GM18909 (cell line): ENCODE results near the gene MYBPC3.

ENCODE experiments used
- ATAC-seq: cut with Tn5 transposase; IDR thresholded peaks from one replicate; pipeline ENCODE4 v1.9.1; 2021; ENCODE audit warnings: mild to moderate bottlenecking; ENCODE audit not compliant: unreplicated experiment, poor library complexity

Gene MYBPC3

DNA sequence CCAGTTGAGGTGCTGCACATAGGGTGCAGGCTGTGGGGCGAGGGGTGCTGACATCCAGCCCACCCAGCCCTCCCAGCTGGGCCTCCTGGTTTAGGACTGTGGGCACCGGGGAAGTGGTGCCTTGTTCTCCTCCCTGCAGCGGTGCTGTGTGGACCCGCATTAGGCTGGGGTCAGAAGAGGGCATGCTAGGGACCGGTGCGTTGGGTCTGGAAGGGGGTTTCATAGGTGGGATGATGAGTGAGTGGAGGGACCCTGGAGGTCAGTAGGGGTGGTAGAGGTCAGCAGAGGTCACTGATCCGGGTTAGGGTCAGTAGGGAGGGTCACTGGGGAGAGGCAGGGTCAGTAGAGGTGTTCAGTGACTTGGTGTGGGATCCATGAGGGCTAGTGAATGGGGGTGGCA, 6.7 kb upstream of the MYBPC3 start:
- no peak for ATAC-seq

GRCh38 chr11:47358731-47359051, 6.2 kb upstream of the MYBPC3 start:
- no peak for ATAC-seq

DNA sequence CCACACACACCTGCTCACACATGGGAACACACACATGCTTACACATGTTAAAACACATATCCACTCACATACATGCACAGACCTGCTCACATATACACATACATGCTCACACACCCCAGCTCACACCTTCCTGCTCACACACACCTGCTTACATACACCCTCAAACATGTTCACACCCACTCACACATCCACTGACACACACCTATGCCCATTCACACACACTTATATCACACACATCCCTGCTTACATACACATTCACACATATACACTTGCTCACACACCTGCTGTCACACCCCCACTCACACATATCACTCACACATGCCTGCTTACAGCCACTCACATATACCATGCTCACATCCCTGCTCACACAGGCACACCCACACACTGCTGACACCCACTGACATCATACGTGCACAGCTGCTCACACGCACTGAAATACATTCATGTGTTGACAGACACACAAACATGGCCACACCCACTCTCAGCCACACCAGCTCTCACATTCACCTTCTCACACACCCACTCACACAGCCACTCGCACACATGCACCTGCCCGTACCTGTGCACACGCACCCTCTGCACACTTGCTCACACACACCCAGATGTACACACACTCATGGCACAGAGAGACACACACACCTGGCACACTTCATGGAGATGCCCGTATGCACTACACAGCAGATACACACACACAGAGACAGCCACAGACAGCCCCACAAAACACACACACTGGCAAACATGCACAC, 5.7 kb upstream of the MYBPC3 start:
- no peak for ATAC-seq

GRCh38 chr11:47356998-47357329, 4.5 kb upstream of the MYBPC3 start:
- ATAC-seq = no peak

- ATAC-seq = no peak
Measured at GRCh38 chr11:47356129-47356997, 3.9 kb upstream of the MYBPC3 start.

DNA sequence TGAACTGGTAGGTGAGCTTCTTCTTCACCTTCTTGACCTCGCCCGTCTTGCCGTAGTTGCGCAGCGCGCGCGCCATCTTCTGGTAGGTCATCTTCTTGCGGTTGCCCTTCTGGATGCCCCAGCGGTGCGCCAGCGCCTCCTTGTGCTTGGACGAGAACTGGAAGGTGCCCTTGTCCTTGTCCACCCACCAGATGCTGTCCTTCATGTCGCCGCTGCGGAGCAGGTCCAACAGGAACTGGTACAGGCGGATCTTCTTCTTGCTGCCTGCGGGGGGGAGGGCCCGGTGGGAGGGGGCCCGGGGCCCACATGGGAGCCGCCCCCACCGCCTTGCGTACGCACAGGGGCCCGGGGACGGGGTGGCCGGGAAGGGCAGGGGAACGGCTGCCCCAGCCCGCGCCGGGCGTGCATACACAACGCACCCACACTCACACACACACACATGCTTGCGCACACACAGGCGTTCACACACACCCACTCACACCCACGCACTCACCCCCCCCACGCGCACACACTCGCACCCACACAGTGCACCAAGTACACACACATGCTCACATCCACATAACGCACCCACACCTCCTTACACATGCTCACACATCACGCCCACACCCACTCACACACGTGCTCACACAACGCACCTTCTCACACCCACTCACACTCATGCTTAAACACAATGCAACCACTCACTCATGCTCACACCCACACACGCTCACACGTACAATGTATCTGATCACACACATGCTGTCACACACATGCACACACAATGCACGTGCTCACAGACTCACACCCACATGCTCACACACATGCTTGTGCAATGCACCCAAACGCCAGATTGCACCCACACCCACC, 3.0 kb upstream of the MYBPC3 start:
- no peak for ATAC-seq

DNA sequence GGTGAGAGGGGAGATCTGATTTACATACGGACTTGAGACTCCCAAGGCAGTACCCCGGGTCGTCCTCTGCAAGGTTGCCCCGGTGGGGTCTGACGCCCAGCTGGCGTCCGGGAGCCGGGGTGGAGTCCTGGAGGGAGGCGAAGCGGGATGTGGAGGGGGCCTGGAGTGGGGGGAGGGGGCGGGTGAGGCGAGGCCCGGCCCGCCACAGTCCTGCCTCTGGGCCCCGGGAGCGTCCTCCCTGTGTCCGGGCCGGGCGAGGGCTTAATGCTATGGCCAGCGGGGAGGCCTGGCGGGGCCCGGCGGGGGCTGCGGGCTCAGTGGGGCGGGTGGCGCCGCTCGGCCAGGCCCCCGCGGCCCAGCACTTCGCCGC, 2.4 kb upstream of the MYBPC3 start:
- no peak for ATAC-seq

DNA sequence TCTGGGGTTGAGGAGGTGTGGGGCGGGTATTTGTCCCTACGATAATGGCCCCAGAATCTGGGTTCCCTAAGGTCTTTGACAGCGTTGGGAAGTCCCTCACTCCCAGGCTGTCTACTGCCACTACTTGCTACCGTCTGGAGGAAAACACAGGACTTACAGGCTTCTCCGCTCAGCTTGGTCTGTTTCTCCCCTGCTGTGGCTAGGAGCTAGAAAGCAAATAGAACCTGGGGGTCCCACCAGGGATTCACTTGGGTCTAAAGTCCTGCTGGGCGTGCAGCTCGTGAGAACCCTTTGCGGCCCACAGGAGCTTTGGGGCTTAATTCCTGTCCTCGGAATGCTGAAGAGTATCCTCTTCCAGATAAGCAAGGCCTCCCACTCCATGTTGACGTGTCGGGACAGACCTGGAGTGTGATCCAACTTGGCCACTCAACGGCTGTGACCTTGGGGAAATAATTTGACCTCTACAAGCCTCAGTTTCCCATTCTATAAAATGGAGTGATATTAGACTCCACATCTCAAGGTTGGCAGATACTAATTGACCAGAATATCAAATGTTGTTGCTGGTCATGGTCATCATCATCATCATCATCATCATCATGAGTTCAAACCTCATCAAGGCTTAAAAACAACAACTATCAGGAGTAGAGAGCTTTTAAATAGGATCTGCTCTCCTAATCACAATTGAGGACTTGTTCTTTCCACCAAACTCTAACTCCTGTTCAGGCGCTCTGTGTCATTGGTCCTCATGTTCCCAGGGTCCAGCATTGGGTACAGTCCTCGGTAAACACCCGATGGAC, 1.7 kb upstream of the MYBPC3 start:
- ATAC-seq = no peak

GRCh38 chr11:47351156-47352126, 1.1 kb downstream of the MYBPC3 start:
- ATAC-seq = no peak

- ATAC-seq = no peak
Measured at GRCh38 chr11:47350315-47350714, 2.2 kb downstream of the MYBPC3 start.

GRCh38 chr11:47349521-47350095, 2.9 kb downstream of the MYBPC3 start:
- no peak for ATAC-seq

DNA sequence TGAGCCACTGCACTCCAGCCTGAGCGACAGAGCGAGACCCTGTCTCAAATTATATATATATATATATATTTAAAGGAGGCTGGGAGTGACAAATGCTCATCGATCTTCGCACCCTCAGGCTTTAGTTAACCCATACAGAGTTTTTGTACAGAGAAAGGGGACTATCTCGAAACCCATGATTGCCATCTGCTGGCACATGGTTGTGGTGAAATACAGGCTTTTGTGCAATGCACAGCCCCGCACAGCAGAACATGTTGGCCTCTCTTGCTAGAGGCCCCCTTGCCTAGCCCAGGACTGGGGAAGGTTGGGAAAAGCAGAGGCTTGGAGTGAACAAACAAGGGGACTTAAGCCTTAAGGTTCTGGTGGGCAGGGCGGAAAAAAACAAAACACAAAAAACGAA, 3.6 kb downstream of the MYBPC3 start:
- ATAC-seq = no peak

- ATAC-seq = no peak
Measured at GRCh38 chr11:47348131-47348802, 4.2 kb downstream of the MYBPC3 start.

DNA sequence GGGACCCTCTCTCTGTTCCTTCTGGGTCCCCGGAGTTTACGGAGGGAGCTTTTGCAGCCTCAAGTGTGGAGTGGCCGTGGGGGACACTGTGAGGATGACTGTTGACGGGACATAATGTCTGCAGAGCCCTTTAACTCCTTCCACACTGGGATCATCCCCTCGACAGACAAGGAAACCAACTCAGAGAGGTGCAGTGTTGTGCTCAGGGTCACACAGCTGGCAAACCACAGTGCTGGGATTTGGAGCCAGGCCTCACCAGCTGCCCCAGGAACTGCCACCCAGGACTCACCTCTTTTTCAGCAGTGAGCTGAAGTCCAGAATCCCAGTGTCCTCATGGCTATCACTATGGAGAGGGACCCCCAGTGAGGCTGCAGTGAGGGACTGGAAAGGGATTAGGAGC, 5.4 kb downstream of the MYBPC3 start:
- no peak for ATAC-seq

GRCh38 chr11:47345890-47346563, 6.5 kb downstream of the MYBPC3 start:
- no peak for ATAC-seq

GRCh38 chr11:47342854-47343253, 9.6 kb downstream of the MYBPC3 start:
- no peak for ATAC-seq

DNA sequence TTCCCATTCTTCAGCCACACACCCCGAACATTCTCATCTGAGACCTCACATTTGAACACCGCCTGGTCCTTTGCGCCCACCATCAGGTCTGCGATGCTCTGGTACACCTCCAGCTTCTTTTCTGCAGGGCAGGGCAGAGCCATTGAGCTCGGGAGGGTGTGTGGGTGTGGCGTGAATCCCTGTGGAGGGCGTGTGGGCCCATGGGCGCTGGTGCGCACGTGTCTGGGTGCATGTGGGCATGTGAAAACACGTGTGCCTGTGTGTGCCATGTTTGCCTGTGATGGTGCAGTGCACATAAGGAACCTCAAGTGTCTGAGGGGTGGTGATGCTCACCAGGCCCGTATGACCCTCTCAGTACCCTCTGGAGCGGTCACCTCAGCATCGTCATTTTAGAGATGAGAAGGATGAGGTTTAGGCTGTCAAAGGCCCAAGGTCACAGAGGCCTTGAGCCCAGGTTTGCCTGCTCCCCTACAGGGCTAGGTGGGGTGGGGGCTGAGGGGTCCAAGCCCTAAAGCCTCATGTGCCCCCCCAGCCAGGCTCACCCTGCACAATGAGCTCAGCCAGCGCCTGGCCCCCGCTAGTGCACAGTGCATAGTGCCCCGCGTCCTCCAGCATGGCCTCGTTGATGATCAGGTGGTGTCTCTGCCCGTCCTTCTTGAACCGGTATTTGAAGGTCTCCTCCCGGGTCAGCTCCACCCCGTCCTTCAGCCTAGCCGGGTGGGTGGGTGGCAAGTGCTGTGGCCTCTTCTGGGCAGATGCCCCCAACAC, 10.3 kb downstream of the MYBPC3 start:
- no peak for ATAC-seq
